ENCODE results near the gene TNFRSF14. TPM values are rescaled to one million over a fixed set of nuclear protein-coding genes. Genes with fewer than 3 reads are reported as not detected.
"Not testable (repeated sequence)": the region's sequence is repeated elsewhere in the genome, so short reads cannot be mapped to it uniquely, and the experiment has no call there.

The TNFRSF14 gene
- total RNA-seq, 4 donors from 2014 or later, result 35.2 to 43.6 (median 38.3) TPM

DNA sequence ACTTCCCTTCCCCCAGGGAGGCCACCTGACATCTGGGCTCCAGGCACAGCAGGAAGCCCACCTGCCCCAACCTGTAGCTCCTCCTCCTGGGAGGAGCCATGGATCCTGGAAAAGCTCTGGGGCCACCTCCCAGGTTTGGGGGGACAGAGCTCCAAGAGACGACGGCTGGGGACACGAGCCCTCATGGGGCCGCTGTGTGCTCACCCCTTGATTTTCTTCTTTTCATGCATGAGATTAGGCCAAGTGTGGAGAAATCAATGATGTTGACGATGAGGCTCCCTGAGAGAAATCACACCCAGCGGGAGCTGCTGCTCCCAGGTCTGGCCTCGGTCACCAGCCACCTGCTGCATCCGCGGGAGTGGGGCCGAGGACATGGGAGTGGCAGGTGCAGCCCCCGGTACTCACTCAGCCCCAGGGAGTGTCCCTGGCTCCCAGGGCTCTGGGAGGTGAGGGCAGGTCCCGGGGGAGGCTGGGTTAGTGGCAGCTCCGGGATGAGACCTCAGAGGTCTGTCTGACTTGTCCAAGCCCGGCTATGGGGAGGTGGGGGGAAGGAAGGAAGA lies 8.7 kb downstream of the TNFRSF14 start:
- DNase-seq (ENCODE audit: low spot score in 2 of 2), result no peak
- WGBS, 2 donors, result 37 to 40% methylated on average over 13 of the region's 14 CpGs
- TF ChIP-seq POLR2A (IDR thresholded peaks at IDR 0.05), result no peak
- TF ChIP-seq, protein P1, sequence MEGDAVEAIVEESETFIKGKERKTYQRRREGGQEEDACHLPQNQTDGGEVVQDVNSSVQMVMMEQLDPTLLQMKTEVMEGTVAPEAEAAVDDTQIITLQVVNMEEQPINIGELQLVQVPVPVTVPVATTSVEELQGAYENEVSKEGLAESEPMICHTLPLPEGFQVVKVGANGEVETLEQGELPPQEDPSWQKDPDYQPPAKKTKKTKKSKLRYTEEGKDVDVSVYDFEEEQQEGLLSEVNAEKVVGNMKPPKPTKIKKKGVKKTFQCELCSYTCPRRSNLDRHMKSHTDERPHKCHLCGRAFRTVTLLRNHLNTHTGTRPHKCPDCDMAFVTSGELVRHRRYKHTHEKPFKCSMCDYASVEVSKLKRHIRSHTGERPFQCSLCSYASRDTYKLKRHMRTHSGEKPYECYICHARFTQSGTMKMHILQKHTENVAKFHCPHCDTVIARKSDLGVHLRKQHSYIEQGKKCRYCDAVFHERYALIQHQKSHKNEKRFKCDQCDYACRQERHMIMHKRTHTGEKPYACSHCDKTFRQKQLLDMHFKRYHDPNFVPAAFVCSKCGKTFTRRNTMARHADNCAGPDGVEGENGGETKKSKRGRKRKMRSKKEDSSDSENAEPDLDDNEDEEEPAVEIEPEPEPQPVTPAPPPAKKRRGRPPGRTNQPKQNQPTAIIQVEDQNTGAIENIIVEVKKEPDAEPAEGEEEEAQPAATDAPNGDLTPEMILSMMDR (IDR thresholded peaks at IDR 0.05), result no peak
- H3K4me3 ChIP-seq (ENCODE audit: low read depth, poor library complexity, severe bottlenecking), result no peak overlapping the region
- intact Hi-C loops (cut with DNase I; ENCODE audit: low total_unique reads), result no loop called here

DNA sequence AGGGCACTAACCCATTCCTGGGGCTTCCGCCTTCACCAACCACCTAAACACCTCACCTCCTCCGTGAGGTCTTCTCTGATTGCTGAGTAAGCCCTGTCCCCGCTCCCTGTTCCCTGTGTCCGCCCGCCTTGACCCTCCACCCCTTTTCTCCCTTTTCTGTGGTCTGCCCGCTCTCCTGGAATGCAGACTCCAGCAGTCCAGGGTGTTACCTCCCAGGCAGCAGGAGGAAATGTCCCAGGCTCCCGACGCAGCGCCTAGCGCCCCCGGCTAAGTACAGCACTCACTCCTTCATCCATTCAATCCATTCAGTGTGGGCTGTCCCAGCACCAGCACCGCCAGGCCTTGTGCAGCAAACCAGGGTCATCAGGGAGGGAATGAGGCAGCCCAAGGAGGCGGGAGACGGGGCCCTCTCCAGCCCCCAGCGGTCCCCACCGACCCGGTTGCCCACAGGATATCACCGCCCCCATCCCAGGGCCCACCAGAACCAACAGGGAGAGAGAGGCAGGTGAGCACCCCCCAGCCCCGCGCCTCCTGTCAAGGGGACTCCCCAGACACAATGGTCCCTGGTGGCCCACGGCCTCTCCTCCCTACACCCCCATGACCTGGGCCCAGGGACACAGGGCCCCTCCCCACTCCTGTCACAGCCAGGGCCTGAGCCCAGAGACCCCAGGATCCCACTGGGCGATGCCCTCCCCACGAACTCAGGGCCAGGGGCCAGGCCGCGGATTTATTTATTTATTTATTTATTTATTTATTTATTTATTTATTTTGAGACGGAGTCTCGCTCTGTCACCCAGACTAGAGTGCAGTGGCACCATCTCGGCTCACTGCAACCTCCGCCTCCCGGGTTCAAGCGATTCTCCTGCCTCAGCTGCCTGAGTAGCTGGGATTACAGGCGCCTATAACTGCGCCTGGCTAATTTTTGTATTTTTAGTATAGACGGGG lies 10.2 kb downstream of the TNFRSF14 start:
- intact Hi-C loops (cut with DNase I; ENCODE audit: low total_unique reads), result no loop called here
- no peak overlapping the region for H3K4me3 ChIP-seq (ENCODE audit: low read depth, poor library complexity, severe bottlenecking)
- 70 to 77% methylated on average over 26 to 34 of the region's 34 CpGs for WGBS, 2 donors
- no peak for TF ChIP-seq POLR2A (IDR thresholded peaks at IDR 0.05)
- TF ChIP-seq, protein P1 (IDR thresholded peaks at IDR 0.05), result no peak
- DNase-seq (ENCODE audit: low spot score in 2 of 2), result no peak

DNA sequence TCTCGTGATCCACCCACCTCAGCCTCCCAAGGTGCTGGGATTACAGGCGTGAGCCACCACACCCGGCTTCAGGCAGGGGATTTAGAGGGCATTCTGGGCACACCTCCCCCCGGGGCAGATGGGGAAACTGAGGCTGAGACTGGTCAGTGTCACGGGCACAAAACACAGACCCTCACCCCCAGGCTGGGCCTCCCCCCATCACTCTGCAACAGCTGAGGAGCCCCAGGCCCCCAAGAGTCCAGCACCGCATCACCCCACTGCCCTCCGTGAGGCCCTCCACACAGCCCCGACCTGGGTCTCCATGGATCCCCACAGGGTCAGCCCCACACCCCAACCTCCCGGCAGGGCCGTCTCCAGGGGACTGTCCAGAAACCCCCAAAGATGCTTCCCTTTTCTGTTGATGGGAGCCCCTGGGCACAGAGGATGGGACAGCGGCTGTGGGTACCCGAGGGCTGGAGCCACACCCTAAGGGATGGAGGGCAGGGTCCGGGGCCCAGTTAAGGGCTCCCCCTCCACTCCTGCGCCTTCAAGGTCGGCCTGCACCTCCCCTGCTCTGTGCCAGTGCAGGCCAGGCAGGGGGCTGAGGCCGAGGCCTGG lies 11.0 kb downstream of the TNFRSF14 start:
- 84 to 86% methylated on average over 16 of the region's 16 CpGs for WGBS, 2 donors

DNA sequence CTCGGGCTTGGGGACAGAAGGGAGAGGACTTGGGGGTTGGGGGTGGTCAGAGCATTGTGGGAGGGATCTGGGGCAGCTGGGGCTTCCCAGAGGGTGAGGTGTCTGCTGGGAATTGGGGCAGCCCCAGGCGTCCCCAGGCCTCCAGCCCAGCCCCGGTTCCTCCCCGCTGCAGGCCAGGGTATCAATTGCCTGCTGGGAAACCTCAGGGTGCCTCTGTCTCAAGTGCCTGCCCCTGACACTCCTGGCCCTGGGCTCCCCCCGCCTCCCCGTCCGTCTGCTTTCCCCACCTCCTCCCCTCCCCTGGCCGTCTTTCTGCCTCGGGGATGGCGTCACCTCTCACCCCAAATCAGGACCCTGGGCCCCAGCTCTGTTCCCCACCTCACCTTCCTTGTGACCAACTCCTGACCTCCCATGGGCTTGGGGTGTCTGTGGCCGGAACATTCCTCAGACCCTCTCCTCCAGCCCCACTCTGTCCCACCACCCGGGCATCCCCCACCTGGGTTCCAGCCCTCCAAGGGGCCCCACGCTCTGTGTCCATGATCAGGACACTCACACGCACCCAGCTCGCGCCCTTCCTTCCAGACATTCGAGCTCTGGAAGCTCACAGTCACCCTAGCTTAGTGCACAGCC lies 12.1 kb downstream of the TNFRSF14 start:
- intact Hi-C loops (cut with DNase I; ENCODE audit: low total_unique reads); H3K4me3 ChIP-seq (ENCODE audit: low read depth, poor library complexity, severe bottlenecking); DNase-seq (ENCODE audit: low spot score in 2 of 2): not testable (repeated sequence)
- WGBS, 2 donors, result 39 to 47% methylated on average over 9 of the region's 17 CpGs

More for the DNA sequence above, 11.0 kb downstream of the TNFRSF14 start:
- TF ChIP-seq, protein P1 (IDR thresholded peaks at IDR 0.05), result no peak
- TF ChIP-seq POLR2A (IDR thresholded peaks at IDR 0.05), result no peak
- H3K4me3 ChIP-seq (ENCODE audit: low read depth, poor library complexity, severe bottlenecking), result no peak overlapping the region
- intact Hi-C loops (cut with DNase I; ENCODE audit: low total_unique reads), result no loop called here
- no peak for DNase-seq (ENCODE audit: low spot score in 2 of 2)

DNA sequence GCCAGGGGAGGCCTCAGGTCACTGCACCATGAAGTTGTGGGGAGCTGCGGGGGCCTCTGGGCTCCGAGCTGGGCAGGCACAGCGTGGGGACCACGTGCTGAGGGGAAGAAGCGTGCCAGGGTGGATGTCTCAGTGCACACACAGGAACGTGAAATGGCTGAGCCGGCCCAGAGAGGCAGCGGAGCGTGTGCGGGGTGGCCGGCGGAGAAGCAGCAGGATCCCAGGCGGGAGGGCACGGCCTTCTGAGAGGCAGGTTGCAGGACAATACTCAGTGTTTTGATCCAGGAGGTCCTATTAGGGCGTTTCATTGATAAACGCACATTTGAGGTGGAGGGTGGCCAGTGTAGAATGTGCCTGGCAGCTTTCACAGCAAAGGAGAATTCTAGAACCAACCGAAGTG lies 12.9 kb downstream of the TNFRSF14 start:
- H3K4me3 ChIP-seq (ENCODE audit: low read depth, poor library complexity, severe bottlenecking), result no peak overlapping the region
- no peak for DNase-seq (ENCODE audit: low spot score in 2 of 2)
- WGBS, 2 donors, result 84 to 89% methylated on average over 17 of the region's 17 CpGs
- intact Hi-C loops (cut with DNase I; ENCODE audit: low total_unique reads), result no loop called here
- TF ChIP-seq, protein P1 (IDR thresholded peaks at IDR 0.05), result no peak
- no peak for TF ChIP-seq POLR2A (IDR thresholded peaks at IDR 0.05)

DNA sequence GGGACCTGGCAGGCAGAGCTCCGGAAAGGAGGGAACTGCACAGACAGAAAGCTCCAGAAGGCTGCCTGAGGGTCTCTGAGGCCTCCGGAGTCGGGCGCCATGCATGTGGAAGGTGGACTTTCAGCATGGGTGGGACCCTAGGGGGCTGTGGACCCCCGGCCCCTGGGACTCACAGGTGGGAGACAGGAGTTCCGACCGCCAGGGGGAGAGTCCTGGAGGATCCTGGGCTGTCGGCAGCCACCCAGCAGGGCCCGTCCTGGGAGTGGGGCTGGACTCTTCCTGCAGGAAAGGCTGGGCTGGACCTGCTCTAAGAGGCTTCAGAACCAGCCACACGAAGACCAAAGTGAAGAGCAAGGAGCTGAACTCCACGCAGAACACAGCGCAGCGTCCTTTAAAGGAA lies 13.5 kb downstream of the TNFRSF14 start:
- DNase-seq (ENCODE audit: low spot score in 2 of 2); intact Hi-C loops (cut with DNase I; ENCODE audit: low total_unique reads); H3K4me3 ChIP-seq (ENCODE audit: low read depth, poor library complexity, severe bottlenecking): not testable (repeated sequence)
- 82 to 87% methylated on average over 12 to 13 of the region's 13 CpGs for WGBS, 2 donors

Measured in lower leg skin (tissue), 4 donors.